IMR-90 (cell line): ENCODE results near the gene ADD2. TPM values are rescaled to one million over a fixed set of nuclear protein-coding genes. Genes with fewer than 3 reads are reported as not detected.
"Not testable (repeated sequence)": the region's sequence is repeated elsewhere in the genome, so short reads cannot be mapped to it uniquely, and the experiment has no call there.

Experiments used
- ATAC-seq: fragments of 200-7000 bp; cut with Tn5 transposase; 2 replicates; pipeline ENCODE4 v1.9.1; 2020; ENCODE audit warnings: low read depth, mild to moderate bottlenecking, moderate library complexity
- BruUV-seq: library from RNA; stranded (reverse); fragments of 400-500 nt; replicated peaks from 2 replicates; lab custom pipeline; 2021; lab: Mats Ljungman, UMichigan
- CTCF ChIA-PET: fragments of 300-600 bp; formaldehyde crosslinking; extraction: SDS; loops from one replicate; lab custom pipeline; 2021; ENCODE audit warnings: antibody characterized with exemption; lab: Yijun Ruan, JAX
- POLR2A ChIA-PET: fragments of 300-600 bp; sonication (Branson Sonifier 250); formaldehyde crosslinking; loops from one replicate; lab custom pipeline; 2022; ENCODE audit warnings: antibody characterized with exemption; ENCODE audit not compliant: unreplicated experiment; lab: Charles Lee
- DNase-seq: peaks from one replicate; pipeline ENCODE4 v3.0.0; 2013
- H2AFZ ChIP-seq: replicated peaks from 2 replicates; pipeline ENCODE3; 2013; ENCODE audit warnings: low read length, mild to moderate bottlenecking; ENCODE audit not compliant: poor library complexity
- H2AK5ac ChIP-seq: 2 replicates; pipeline ENCODE4 v1.6.1; 2013; ENCODE audit warnings: low read depth, low read length, inconsistent platforms
- H2AK9ac ChIP-seq: replicated peaks from 2 replicates; pipeline ENCODE3; 2013; ENCODE audit warnings: mild to moderate bottlenecking, low read depth, low read length, moderate library complexity; ENCODE audit not compliant: poor library complexity
- H2BK120ac ChIP-seq: 2 replicates; pipeline ENCODE4 v1.6.1; 2013; ENCODE audit warnings: low read depth, low read length, inconsistent platforms
- H2BK15ac ChIP-seq: 3 replicates; pipeline ENCODE4 v1.6.1; 2013; ENCODE audit warnings: low read depth, low read length, inconsistent platforms
- H2BK20ac ChIP-seq: 2 replicates; pipeline ENCODE4 v1.6.1; 2013; ENCODE audit warnings: low read depth, mild to moderate bottlenecking, inconsistent platforms, low read length, moderate library complexity
- H2BK5ac ChIP-seq: 2 replicates; pipeline ENCODE4 v1.6.1; 2013; ENCODE audit warnings: mild to moderate bottlenecking, low read depth, low read length, inconsistent platforms; ENCODE audit not compliant: poor library complexity, severe bottlenecking
- H3K14ac ChIP-seq: replicated peaks from 2 replicates; pipeline ENCODE4 v1.6.1; 2013; ENCODE audit warnings: low read depth, low read length, inconsistent platforms
- H3K18ac ChIP-seq: 2 replicates; pipeline ENCODE4 v1.6.1; 2013; ENCODE audit warnings: low read depth, low read length, control low read depth
- H3K23ac ChIP-seq: 2 replicates; pipeline ENCODE4 v1.6.1; 2013; ENCODE audit warnings: low read depth, low read length, inconsistent platforms
- H3K27ac ChIP-seq: 2 replicates; pipeline ENCODE4 v1.5.1; 2013; ENCODE audit warnings: mild to moderate bottlenecking, control low read depth, low read length; ENCODE audit not compliant: insufficient read depth
- H3K27me3 ChIP-seq: 2 replicates; pipeline ENCODE4 v1.6.1; 2013; ENCODE audit warnings: low read length; ENCODE audit not compliant: control insufficient read depth, insufficient read depth
- H3K36me3 ChIP-seq: 2 replicates; pipeline ENCODE4 v1.6.1; 2013; ENCODE audit warnings: low read length, mixed read lengths; ENCODE audit not compliant: control insufficient read depth, insufficient read depth
- H3K4ac ChIP-seq: 2 replicates; pipeline ENCODE4 v1.6.1; 2013; ENCODE audit warnings: low read depth, low read length, inconsistent platforms
- H3K4me1 ChIP-seq: 2 replicates; pipeline ENCODE4 v1.6.1; 2013; ENCODE audit warnings: low read length, mixed read lengths; ENCODE audit not compliant: control insufficient read depth, insufficient read depth
- H3K4me2 ChIP-seq: 2 replicates; pipeline ENCODE4 v1.6.1; 2013; ENCODE audit warnings: low read depth, mild to moderate bottlenecking, control low read depth, low read length, moderate library complexity
- H3K4me3 ChIP-seq: 2 replicates; pipeline ENCODE4 v1.5.1; 2013; ENCODE audit warnings: low read depth, mild to moderate bottlenecking, control low read depth, low read length, moderate library complexity; ENCODE audit not compliant: insufficient read depth
- H3K56ac ChIP-seq: 2 replicates; pipeline ENCODE4 v1.6.1; 2013; ENCODE audit warnings: low read length, inconsistent platforms; ENCODE audit not compliant: insufficient read depth; ENCODE audit errors: extremely low read depth
- H3K79me1 ChIP-seq, 2 experiments: 2 replicates each; pipeline ENCODE4 v1.6.1; 2013; ENCODE audit warnings: low read length in 2 of 2, inconsistent platforms in 1 of 2, low read depth in 1 of 2
- H3K9ac ChIP-seq: 2 replicates; pipeline ENCODE4 v1.6.1; 2013; ENCODE audit warnings: low read depth, low read length, control low read depth
- H3K9me1 ChIP-seq: 2 replicates; pipeline ENCODE4 v1.6.1; 2013; ENCODE audit warnings: low read length, inconsistent platforms; ENCODE audit not compliant: insufficient read depth
- H3K9me3 ChIP-seq: 2 replicates; pipeline ENCODE4 v1.6.1; 2013; ENCODE audit warnings: low read length; ENCODE audit not compliant: control insufficient read depth, insufficient read depth
- H4K20me1 ChIP-seq: 2 replicates; pipeline ENCODE4 v1.6.1; 2013; ENCODE audit warnings: low read length, inconsistent platforms; ENCODE audit not compliant: insufficient read depth
- H4K5ac ChIP-seq: 2 replicates; pipeline ENCODE4 v1.6.1; 2013; ENCODE audit warnings: mild to moderate bottlenecking, low read depth, low read length, control low read depth
- H4K8ac ChIP-seq, 2 experiments: 2 replicates each; pipeline ENCODE4 v1.6.1; 2013; ENCODE audit warnings: low read depth in 2 of 2, low read length in 2 of 2, control low read depth in 1 of 2, inconsistent platforms in 1 of 2
- H4K91ac ChIP-seq: 2 replicates; pipeline ENCODE4 v1.6.1; 2013; ENCODE audit warnings: low read depth, low read length, inconsistent platforms; ENCODE audit not compliant: insufficient read depth
- MAFK ChIP-seq: IDR thresholded peaks from 2 replicates; pipeline ENCODE4 v1.6.1; 2012; ENCODE audit warnings: low read depth, low read length, improper control_type of control experiment
- MAZ ChIP-seq: IDR thresholded peaks from 2 replicates; pipeline ENCODE4 v1.6.1; 2012; ENCODE audit warnings: low read depth, mild to moderate bottlenecking, low read length, improper control_type of control experiment, moderate library complexity, borderline replicate concordance
- RCOR1 ChIP-seq: IDR thresholded peaks from 2 replicates; pipeline ENCODE4 v1.6.1; 2012; ENCODE audit warnings: mild to moderate bottlenecking, low read length, improper control_type of control experiment; ENCODE audit not compliant: insufficient replicate concordance
- WGBS, 2 experiments: methylation state at CpG; one replicate each; pipeline versions ENCODE4 v1.1.5 to v1.1.7; 2013; ENCODE audit warnings: missing lambda C conversion rate in 2 of 2; ENCODE audit not compliant: insufficient read length in 1 of 2; ENCODE audit errors: extremely low coverage in 2 of 2; 5-methylcytosine and 5-hydroxymethylcytosine counted together
- dilution Hi-C: fragments of 300-500 bp; cut with HindIII; formaldehyde crosslinking; loops from one replicate; pipeline ENCODE4 v1.14.3; 2018; ENCODE audit warnings: low sequenced_read_pairs; ENCODE audit not compliant: unreplicated experiment
- in situ Hi-C: fragments of 300-500 bp; cut with MboI; formaldehyde crosslinking; loops from 3 replicates; pipeline ENCODE4 v1.14.3; 2019; ENCODE audit warnings: low sequenced_read_pairs, inconsistent platforms, mixed read lengths
- intact Hi-C: fragments of 100-400 bp; cut with micrococcal nuclease; formaldehyde crosslinking; loops from 2 replicates; pipeline ENCODE4 v1.10.0; 2022
- polyA plus RNA-seq, 3 experiments: library from polyadenylated mRNA; depleted of rRNA; stranded (reverse); fragments of >200 nt; gene quantifications; 2 replicates each; pipeline ENCODE4 v1.2.3, GENCODE V29; 2012; ENCODE audit warnings: low replicate concordance in 1 of 3
- total RNA-seq: library from RNA; depleted of rRNA; stranded (reverse); fragments of >200 nt; gene quantifications from 2 replicates; pipeline ENCODE4 v1.2.3, GENCODE V29; 2012

The ADD2 gene
- total and polyA plus RNA-seq, 2 of the 4 experiments (the other 2 are of a cell fraction) = not detected

GRCh38 chr2:70799706-70800105 lies 31.7 kb upstream of the ADD2 start:
- Histone ChIP-seq H3K9me1 (no peaks in the 10 kb centered on the region), H3K9me3 (no peaks in the 10 kb centered on the region; the same call in 1 of the 2 replicates), H3K23ac (no peak overlapping the region), H3K9ac (no peak overlapping the region), H3K4me1 (no peaks in the 10 kb centered on the region), H3K79me1 (no peaks in the 10 kb centered on the region), H4K91ac (no peak overlapping the region), H2AFZ (no peak overlapping the region), H4K8ac (no peak overlapping the region), H4K5ac (no peak overlapping the region), H3K56ac (no peak overlapping the region), H2BK15ac (no peak overlapping the region), H2BK120ac (no peak overlapping the region), H3K4ac (no peak overlapping the region), H2BK20ac (no peak overlapping the region), H3K36me3 (no peaks in the 10 kb centered on the region), H4K20me1 (no peaks in the 10 kb centered on the region), H2AK9ac (no peak overlapping the region), H3K14ac (no peak overlapping the region), H2BK5ac (no peak overlapping the region), H3K27ac (no peak overlapping the region), H3K4me3 (no peak overlapping the region), H3K18ac (no peak overlapping the region), H3K4me2 (no peak overlapping the region), H2AK5ac (no peak overlapping the region), H3K27me3 (no peaks in the 10 kb centered on the region; the same call in 1 of the 2 replicates)
- ChIA-PET POLR2A (no interaction called here), CTCF (no interaction called here)
- ATAC-seq = no peak
- in situ Hi-C loops (no loop called here), dilution Hi-C loops (no loop called here), intact Hi-C loops (no loop called here)
- WGBS, 2 experiments = no CpG with 5 or more reads among the region's 2 CpGs
- BruUV-seq = no TSS peak
- TF ChIP-seq RCOR1 (no peak), MAZ (no peak), MAFK (no peak)
- DNase-seq = no peak

GRCh38 chr2:70797996-70798395 lies 30.0 kb upstream of the ADD2 start:
- dilution Hi-C loops, intact Hi-C loops: not testable (repeated sequence)

More at GRCh38 chr2:70797996-70798395, 30.0 kb upstream of the ADD2 start:
- H4K20me1 ChIP-seq, H4K91ac ChIP-seq, H3K18ac ChIP-seq, H3K4me1 ChIP-seq, H3K9me3 ChIP-seq, H2BK15ac ChIP-seq, H3K23ac ChIP-seq, H2BK120ac ChIP-seq, H3K4me2 ChIP-seq, H4K8ac ChIP-seq, H2BK5ac ChIP-seq, H3K79me1 ChIP-seq, H2BK20ac ChIP-seq, H3K14ac ChIP-seq, BruUV-seq, H3K56ac ChIP-seq, POLR2A ChIA-PET, H2AK5ac ChIP-seq, ATAC-seq, H3K9me1 ChIP-seq, CTCF ChIA-PET, H4K5ac ChIP-seq, H2AFZ ChIP-seq, DNase-seq, H3K36me3 ChIP-seq, H2AK9ac ChIP-seq, H3K27me3 ChIP-seq, in situ Hi-C loops, H3K27ac ChIP-seq, H3K9ac ChIP-seq, H3K4me3 ChIP-seq, H3K4ac ChIP-seq: not testable (repeated sequence)
- WGBS, 2 experiments = no CpG with 5 or more reads among the region's 3 CpGs
